Loucy (cell line): Measurements from ENCODE around the gene BFSP1.

Experiments
- H2AFZ ChIP-seq: fragments of 200-600 bp; sonication (generic); 2 replicates; pipeline ENCODE4 v1.6.0; 2016; ENCODE audit warnings: antibody characterized with exemption, mild to moderate bottlenecking, low read length, moderate library complexity
- H3F3A ChIP-seq: fragments of 200-600 bp; 2 replicates; pipeline ENCODE4 v1.6.0; 2016; ENCODE audit warnings: antibody characterized with exemption, low read depth, mild to moderate bottlenecking
- H3K27me3 ChIP-seq: fragments of 200-600 bp; sonication (generic); 2 replicates; pipeline ENCODE4 v1.6.1; 2014; ENCODE audit warnings: low read length, mild to moderate bottlenecking; ENCODE audit not compliant: insufficient read depth, poor library complexity, severe bottlenecking
- H3K36me3 ChIP-seq: fragments of 200-600 bp; sonication (generic); 2 replicates; pipeline ENCODE4 v1.6.1; 2016; ENCODE audit warnings: low read length; ENCODE audit not compliant: insufficient read depth
- H3K4me1 ChIP-seq: fragments of 200-600 bp; sonication (generic); 2 replicates; pipeline ENCODE4 v1.5.1; 2014; ENCODE audit warnings: low read length, mild to moderate bottlenecking; ENCODE audit not compliant: insufficient read depth, poor library complexity, severe bottlenecking
- H3K4me2 ChIP-seq: fragments of 200-600 bp; sonication (generic); 2 replicates; pipeline ENCODE4 v1.6.0; 2014; ENCODE audit warnings: antibody characterized with exemption, low read length, low read depth, mild to moderate bottlenecking; ENCODE audit not compliant: poor library complexity, severe bottlenecking
- H3K4me3 ChIP-seq: fragments of 200-600 bp; sonication (generic); 2 replicates; pipeline ENCODE4 v1.5.1; 2014; ENCODE audit warnings: low read length, mild to moderate bottlenecking, mixed read lengths; ENCODE audit not compliant: poor library complexity, severe bottlenecking
- H3K79me2 ChIP-seq: fragments of 200-600 bp; sonication (generic); 2 replicates; pipeline ENCODE4 v1.6.1; 2014; ENCODE audit warnings: low read length; ENCODE audit not compliant: insufficient read depth
- H3K9ac ChIP-seq: fragments of 200-600 bp; sonication (generic); 2 replicates; pipeline ENCODE4 v1.6.0; 2014; ENCODE audit warnings: mild to moderate bottlenecking, low read depth, low read length, moderate library complexity; ENCODE audit not compliant: poor library complexity, severe bottlenecking
- H3K9me2 ChIP-seq: fragments of 200-600 bp; sonication (generic); replicated peaks from 2 replicates; pipeline ENCODE4 v1.6.1; 2016; ENCODE audit warnings: low read depth, low read length, mixed read lengths
- H3K9me3 ChIP-seq: fragments of 200-600 bp; sonication (generic); 2 replicates; pipeline ENCODE4 v1.6.1; 2014; ENCODE audit warnings: mild to moderate bottlenecking, antibody characterized with exemption, low read length, low read depth; ENCODE audit not compliant: insufficient read depth
- H4K20me1 ChIP-seq: fragments of 200-600 bp; sonication (generic); 2 replicates; pipeline ENCODE4 v1.6.0; 2014; ENCODE audit warnings: antibody characterized with exemption, low read length, mild to moderate bottlenecking; ENCODE audit not compliant: insufficient read depth, poor library complexity, severe bottlenecking
- EZH2phosphoT487 ChIP-seq: fragments of 200-600 bp; IDR thresholded peaks from 2 replicates; pipeline ENCODE4 v1.6.1; 2018; ENCODE audit warnings: antibody characterized with exemption, mild to moderate bottlenecking, moderate library complexity, borderline replicate concordance
- TF ChIP-seq, protein P1 (sequence below): fragments of 200-600 bp; sonication (generic); conservative IDR thresholded peaks from 2 replicates; pipeline ENCODE4 v1.5.1; 2014; ENCODE audit warnings: mild to moderate bottlenecking, antibody characterized with exemption, low read length

The BFSP1 gene

DNA sequence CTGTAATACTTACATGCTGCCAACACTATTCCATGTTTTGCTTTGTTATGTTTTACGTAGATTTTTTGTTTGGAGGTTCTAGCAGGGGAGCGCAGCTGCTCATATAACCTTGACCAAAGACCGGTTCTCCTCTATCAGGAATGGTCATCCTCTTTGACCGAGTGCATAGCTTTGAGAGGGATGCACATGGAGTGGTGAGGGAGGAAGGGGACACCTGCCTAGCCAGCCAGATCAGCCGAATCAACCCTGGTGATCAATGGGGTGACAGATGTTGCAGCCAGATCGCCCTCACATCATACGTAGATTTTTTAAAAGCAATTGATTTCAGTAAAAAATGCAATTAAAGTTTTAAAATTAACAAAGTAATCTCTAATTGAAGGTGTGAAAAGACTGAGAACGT is 45.0 kb upstream of the BFSP1 start:
- peaks cover 44% of the 10 kb centered on the region for H3K4me1 ChIP-seq
- no peak overlapping the region for H3K4me3 ChIP-seq
- no peaks in the 10 kb centered on the region for H3K36me3 ChIP-seq
- no peak overlapping the region for H2AFZ ChIP-seq
- H3F3A ChIP-seq, result no peaks in the 10 kb centered on the region
- peaks cover 92% of the 10 kb centered on the region for H3K79me2 ChIP-seq
- no peaks in the 10 kb centered on the region for H3K9me3 ChIP-seq
- H4K20me1 ChIP-seq, result peaks cover 82% of the 10 kb centered on the region
- TF ChIP-seq, protein P1, sequence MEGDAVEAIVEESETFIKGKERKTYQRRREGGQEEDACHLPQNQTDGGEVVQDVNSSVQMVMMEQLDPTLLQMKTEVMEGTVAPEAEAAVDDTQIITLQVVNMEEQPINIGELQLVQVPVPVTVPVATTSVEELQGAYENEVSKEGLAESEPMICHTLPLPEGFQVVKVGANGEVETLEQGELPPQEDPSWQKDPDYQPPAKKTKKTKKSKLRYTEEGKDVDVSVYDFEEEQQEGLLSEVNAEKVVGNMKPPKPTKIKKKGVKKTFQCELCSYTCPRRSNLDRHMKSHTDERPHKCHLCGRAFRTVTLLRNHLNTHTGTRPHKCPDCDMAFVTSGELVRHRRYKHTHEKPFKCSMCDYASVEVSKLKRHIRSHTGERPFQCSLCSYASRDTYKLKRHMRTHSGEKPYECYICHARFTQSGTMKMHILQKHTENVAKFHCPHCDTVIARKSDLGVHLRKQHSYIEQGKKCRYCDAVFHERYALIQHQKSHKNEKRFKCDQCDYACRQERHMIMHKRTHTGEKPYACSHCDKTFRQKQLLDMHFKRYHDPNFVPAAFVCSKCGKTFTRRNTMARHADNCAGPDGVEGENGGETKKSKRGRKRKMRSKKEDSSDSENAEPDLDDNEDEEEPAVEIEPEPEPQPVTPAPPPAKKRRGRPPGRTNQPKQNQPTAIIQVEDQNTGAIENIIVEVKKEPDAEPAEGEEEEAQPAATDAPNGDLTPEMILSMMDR, result no peak
- TF ChIP-seq EZH2phosphoT487, result no peak
- no peaks in the 10 kb centered on the region for H3K27me3 ChIP-seq
- H3K9ac ChIP-seq, result peak overlapping the region; percentile 7
- no peaks in the 10 kb centered on the region for H3K9me2 ChIP-seq
- H3K4me2 ChIP-seq, result peak overlapping the region; percentile 41

DNA sequence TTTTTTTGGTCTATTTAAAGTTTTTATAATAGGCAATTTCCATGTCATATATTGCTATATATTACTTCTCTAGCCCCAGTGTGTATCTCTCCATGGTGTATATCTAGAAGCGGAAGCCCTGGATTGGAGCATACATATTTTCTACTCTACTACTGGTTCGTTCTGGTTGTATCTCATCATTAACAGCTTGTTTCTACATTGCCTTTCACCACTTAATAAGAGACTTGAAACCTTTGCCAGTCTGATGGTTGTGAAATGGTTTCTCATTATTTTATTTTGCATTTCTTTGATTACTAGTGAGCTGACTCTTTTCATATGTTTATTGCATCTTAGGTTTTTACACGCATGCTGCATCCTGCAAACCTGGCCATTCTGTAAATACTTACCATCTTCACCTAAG is 42.3 kb upstream of the BFSP1 start:
- H3K9ac ChIP-seq, result peak overlapping the region; percentile 70
- peaks cover 61% of the 10 kb centered on the region for H4K20me1 ChIP-seq
- H3K4me3 ChIP-seq, result peak overlapping the region; percentile 73
- H3K79me2 ChIP-seq, result peaks cover 77% of the 10 kb centered on the region
- no peaks in the 10 kb centered on the region for H3K27me3 ChIP-seq
- H3K4me2 ChIP-seq, result peak overlapping the region; percentile 91
- no peaks in the 10 kb centered on the region for H3K9me3 ChIP-seq
- TF ChIP-seq, protein P1, result no peak
- H3K36me3 ChIP-seq, result no peaks in the 10 kb centered on the region
- H3K4me1 ChIP-seq, result peaks cover 43% of the 10 kb centered on the region
- no peaks in the 10 kb centered on the region for H3K9me2 ChIP-seq
- no peaks in the 10 kb centered on the region for H3F3A ChIP-seq
- no peak overlapping the region for H2AFZ ChIP-seq

DNA sequence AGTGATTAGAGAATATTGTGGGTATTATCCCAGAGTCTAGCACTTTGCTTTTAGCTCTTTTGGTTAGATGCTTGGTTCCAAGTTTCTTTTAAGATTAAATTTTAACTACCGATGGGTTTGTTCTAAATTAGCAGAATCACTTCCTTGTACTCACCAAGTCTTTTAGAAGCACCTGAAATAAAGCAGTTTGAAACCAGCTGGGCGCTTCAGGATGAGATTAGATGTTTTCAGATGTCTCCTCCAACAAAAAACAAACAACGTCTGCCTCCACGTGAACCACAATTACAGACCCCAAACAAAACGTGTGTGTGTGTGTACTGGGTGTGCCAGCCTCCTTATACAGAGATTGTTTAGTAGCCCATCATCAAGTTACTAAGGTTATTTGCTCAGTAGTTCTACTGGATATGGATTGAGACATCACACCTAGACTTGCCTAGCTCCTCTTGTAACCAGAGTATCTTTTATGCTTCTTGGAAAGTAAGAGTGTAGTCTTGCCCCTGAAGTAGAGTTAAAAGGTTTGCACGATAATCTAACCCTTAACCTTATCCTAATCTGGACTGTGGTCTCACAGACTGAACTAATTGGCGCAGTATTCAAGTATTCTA is 41.0 kb upstream of the BFSP1 start:
- peaks cover 67% of the 10 kb centered on the region for H3K79me2 ChIP-seq
- TF ChIP-seq EZH2phosphoT487, result no peak
- TF ChIP-seq, protein P1, result no peak
- H3K9me2 ChIP-seq, result no peaks in the 10 kb centered on the region
- H3F3A ChIP-seq, result no peaks in the 10 kb centered on the region
- peaks cover 41% of the 10 kb centered on the region for H3K4me1 ChIP-seq
- H4K20me1 ChIP-seq, result peaks cover 53% of the 10 kb centered on the region
- H3K9me3 ChIP-seq, result no peaks in the 10 kb centered on the region
- H2AFZ ChIP-seq, result no peak overlapping the region
- H3K36me3 ChIP-seq, result no peaks in the 10 kb centered on the region
- H3K4me2 ChIP-seq, result peak overlapping the region; percentile 91
- peak overlapping the region; percentile 73 for H3K4me3 ChIP-seq
- H3K27me3 ChIP-seq, result no peaks in the 10 kb centered on the region
- peak overlapping the region; percentile 70 for H3K9ac ChIP-seq
